Endothelial cell of umbilical vein (primary cell): ENCODE results near the gene CIBAR2. TPM values are rescaled to one million over a fixed set of nuclear protein-coding genes. Genes with fewer than 3 reads are reported as not detected.

Experiments used
- BruUV-seq: library from RNA; stranded (reverse); fragments of 400-500 nt; replicated peaks from 2 replicates; lab custom pipeline; 2021; lab: Mats Ljungman, UMichigan
- CTCF ChIA-PET: fragments of 300-600, 350-600 bp; sonication (Branson Sonifier 250); formaldehyde crosslinking; loops from one replicate; lab custom pipeline; 2021; ENCODE audit warnings: antibody characterized with exemption, inconsistent platforms; lab: Charles Lee
- POLR2A ChIA-PET: fragments of 300-600, 350-600 bp; sonication (Branson Sonifier 250); formaldehyde crosslinking; loops from one replicate; lab custom pipeline; 2021; ENCODE audit warnings: antibody characterized with exemption, inconsistent platforms; lab: Charles Lee
- DNase-seq: peaks from one replicate; pipeline ENCODE4 v3.0.0-alpha.2; 2011; ENCODE audit warnings: low read depth, low spot score
- FAIRE-seq: peaks from 2 replicates; lab custom pipeline; 2011; peaks lifted over from hg19 to GRCh38; lab: Jason Lieb, UNC
- H2AFZ ChIP-seq: 2 replicates; pipeline ENCODE4 v1.6.0; 2012; ENCODE audit warnings: low read depth, low read length, control low read depth, inconsistent platforms
- H3K27ac ChIP-seq: 2 replicates; pipeline ENCODE4 v1.5.1; 2011; ENCODE audit warnings: low read depth, mild to moderate bottlenecking, control low read depth, low read length, moderate library complexity; ENCODE audit not compliant: insufficient read depth
- H3K27me3 ChIP-seq, 2 experiments: 2 replicates each; pipeline versions ENCODE4 v1.6.0 to v1.6.1; 2011; ENCODE audit warnings: low read length in 2 of 2, mixed read lengths in 1 of 2; ENCODE audit not compliant: control insufficient read depth in 2 of 2, insufficient read depth in 2 of 2
- H3K36me3 ChIP-seq, 2 experiments: 2 replicates in 1 of 2; 3 replicates in 1 of 2; pipeline ENCODE4 v1.5.1; 2011; ENCODE audit warnings: low read length in 2 of 2, mild to moderate bottlenecking in 1 of 2, moderate library complexity in 1 of 2; ENCODE audit not compliant: control insufficient read depth in 2 of 2, insufficient read depth in 2 of 2; ENCODE audit errors: extremely low read depth in 1 of 2
- H3K4me1 ChIP-seq: 3 replicates; pipeline ENCODE4 v1.5.1; 2011; ENCODE audit warnings: mild to moderate bottlenecking, low read length; ENCODE audit not compliant: control insufficient read depth, insufficient read depth; ENCODE audit errors: extremely low read depth
- H3K4me2 ChIP-seq: 2 replicates; pipeline ENCODE4 v1.6.1; 2011; ENCODE audit warnings: low read length, control low read depth, mixed read lengths; ENCODE audit not compliant: insufficient read depth
- H3K4me3 ChIP-seq, 3 experiments: fragments of 200-600 bp in 1 of 3; sonication (generic), shearing (Covaris generic) in 1 of 3; replicated peaks in 1 of 3; 2 replicates each; pipeline ENCODE4 v1.5.1; 2011 to 2016; ENCODE audit warnings: control low read depth in 3 of 3, low read length in 3 of 3, mild to moderate bottlenecking in 2 of 3, inconsistent platforms in 1 of 3, low read depth in 1 of 3, moderate library complexity in 1 of 3; ENCODE audit not compliant: insufficient read depth in 1 of 3
- H3K79me2 ChIP-seq: 2 replicates; pipeline ENCODE4 v1.6.0; 2012; ENCODE audit warnings: low read length, inconsistent platforms; ENCODE audit not compliant: control insufficient read depth, insufficient read depth
- H3K9ac ChIP-seq: replicated peaks from 2 replicates; pipeline ENCODE3; 2011; ENCODE audit warnings: low read length, control low read depth; ENCODE audit not compliant: insufficient read depth; ENCODE audit errors: extremely low read depth
- H3K9me1 ChIP-seq: replicated peaks from 3 replicates; pipeline ENCODE4 v1.6.0; 2011; ENCODE audit warnings: mild to moderate bottlenecking, low read length; ENCODE audit not compliant: control insufficient read depth, insufficient read depth; ENCODE audit errors: extremely low read depth
- H3K9me3 ChIP-seq: replicated peaks from 2 replicates; pipeline ENCODE4 v1.5.1; 2012; ENCODE audit warnings: low read length, inconsistent platforms; ENCODE audit not compliant: control insufficient read depth, insufficient read depth
- H4K20me1 ChIP-seq: replicated peaks from 2 replicates; pipeline ENCODE3; 2011; ENCODE audit warnings: mild to moderate bottlenecking, low read length; ENCODE audit not compliant: control insufficient read depth, insufficient read depth; ENCODE audit errors: extremely low read depth
- EZH2 ChIP-seq: IDR thresholded peaks from 2 replicates; pipeline ENCODE4 v1.6.1; 2012; ENCODE audit warnings: borderline replicate concordance, low read depth, mild to moderate bottlenecking, moderate library complexity, low read length, inconsistent platforms; ENCODE audit not compliant: severe bottlenecking
- FOS ChIP-seq: IDR thresholded peaks from 2 replicates; pipeline ENCODE4 v1.6.1; 2011; ENCODE audit warnings: mild to moderate bottlenecking, low read length, moderate library complexity, borderline replicate concordance; ENCODE audit not compliant: insufficient read depth
- GATA2 ChIP-seq: IDR thresholded peaks from 2 replicates; pipeline ENCODE4 v1.7.0; 2011; ENCODE audit warnings: low read depth, mild to moderate bottlenecking, moderate library complexity, mixed read lengths, low read length; ENCODE audit not compliant: insufficient read length, insufficient read depth
- JUN ChIP-seq: IDR thresholded peaks from 2 replicates; pipeline ENCODE4 v1.6.1; 2011; ENCODE audit warnings: borderline replicate concordance, low read depth; ENCODE audit not compliant: insufficient read length, insufficient read depth
- MYC ChIP-seq: IDR thresholded peaks from one replicate; pipeline ENCODE4 v1.6.1; 2011; ENCODE audit warnings: mild to moderate bottlenecking, low read depth, low read length
- POLR2A ChIP-seq: IDR thresholded peaks from 2 replicates; pipeline ENCODE4 v1.6.1; 2012; ENCODE audit warnings: low read depth, mild to moderate bottlenecking, control low read depth, low read length
- POLR2AphosphoS5 ChIP-seq: IDR thresholded peaks from 2 replicates; pipeline ENCODE4 v1.6.1; 2012; ENCODE audit warnings: low read depth, mild to moderate bottlenecking, control low read depth, low read length, moderate library complexity; ENCODE audit not compliant: insufficient read depth
- dilution Hi-C: fragments of 300-500 bp; cut with MboI; formaldehyde crosslinking; loops from one replicate; pipeline ENCODE4 v1.15.0; 2019; ENCODE audit warnings: low sequenced_read_pairs; ENCODE audit not compliant: extremely low pct_ligation_motif_present
- intact Hi-C: fragments of 100-400 bp; cut with micrococcal nuclease; formaldehyde crosslinking; loops from one replicate; pipeline ENCODE4 v1.10.0; 2022
- polyA plus RNA-seq, 4 experiments: library from polyadenylated mRNA; depleted of rRNA in 3 of 4; stranded (reverse) in 3 of 4; unstranded in 1 of 4; fragments of >200 nt; gene quantifications; 2 replicates each; pipeline versions ENCODE4 v1.2.1 to v1.2.3, GENCODE V29; 2011 to 2012; ENCODE audit warnings: missing spikeins in 1 of 4
- total RNA-seq: library from RNA; stranded (reverse); gene quantifications from 2 replicates; pipeline ENCODE4 v1.2.3, GENCODE V29; 2021
- TF ChIP-seq, protein P1 (sequence below): IDR thresholded peaks from 2 replicates; pipeline ENCODE4 v1.6.1; 2011; ENCODE audit not compliant: insufficient read depth, insufficient read length
- TF ChIP-seq, protein P2 (sequence below), 2 donors: IDR thresholded peaks; 1 replicate in 1 of 2; 2 replicates in 1 of 2; pipeline ENCODE4 v1.5.1; 2011; ENCODE audit warnings: low read length in 2 of 2, mild to moderate bottlenecking in 2 of 2, moderate library complexity in 2 of 2, control low read depth in 1 of 2, inconsistent platforms in 1 of 2, low read depth in 1 of 2; ENCODE audit not compliant: insufficient read depth in 1 of 2; ENCODE audit errors: extremely low read depth in 1 of 2

CIBAR2 gene
- total and polyA plus RNA-seq, 2 donors (not counting 3 experiments of a cell fraction or from before 2014, with no cell fraction given), result 0.07 TPM; not detected in 1

DNA sequence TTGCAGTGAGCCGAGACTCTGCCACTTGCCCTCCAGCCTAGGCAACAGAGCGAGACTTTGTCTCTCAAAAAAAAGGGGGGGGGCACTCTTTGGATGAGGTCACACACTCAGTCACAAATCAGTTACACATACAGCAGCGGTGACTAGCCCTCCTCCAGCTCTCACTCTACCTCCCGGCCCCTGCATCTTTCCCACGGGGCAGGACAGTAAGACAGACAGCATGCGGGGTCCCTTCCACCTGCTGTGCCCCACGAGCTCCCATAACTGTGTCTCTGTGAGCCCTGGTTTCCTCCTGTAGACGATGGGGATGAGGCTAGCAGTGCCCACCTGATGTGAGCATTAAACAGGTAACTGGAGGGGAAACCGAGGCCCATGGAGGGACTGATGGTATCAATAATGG lies 5.2 kb downstream of the CIBAR2 start:
- CTCF ChIA-PET, result interaction anchor here (1.6 kb wide), 1 partner anchor 8 kb away, joined by 7 read pairs; no protein-coding TSS in a partner anchor
- Histone ChIP-seq H3K4me1 (no peaks in the 10 kb centered on the region), H3K4me2 (no peak overlapping the region), H3K27me3 (no peaks in the 10 kb centered on the region), H3K79me2 (no peaks in the 10 kb centered on the region), H3K36me3 (no peaks in the 10 kb centered on the region), H3K27ac (no peak overlapping the region), H2AFZ (no peak overlapping the region), H3K4me3 (no peak overlapping the region), H4K20me1 (no peaks in the 10 kb centered on the region), H3K9me3 (no peaks in the 10 kb centered on the region), H3K9me1 (no peaks in the 10 kb centered on the region), H3K9ac (no peak overlapping the region)
- FAIRE-seq (no peak), DNase-seq (no peak)
- intact Hi-C loops (no loop called here), dilution Hi-C loops (no loop called here)
- no TSS peak for BruUV-seq
- TF ChIP-seq, protein P1, sequence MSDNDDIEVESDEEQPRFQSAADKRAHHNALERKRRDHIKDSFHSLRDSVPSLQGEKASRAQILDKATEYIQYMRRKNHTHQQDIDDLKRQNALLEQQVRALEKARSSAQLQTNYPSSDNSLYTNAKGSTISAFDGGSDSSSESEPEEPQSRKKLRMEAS, result no peak
- TF ChIP-seq MYC, result no peak
- no peak for TF ChIP-seq GATA2
- no peak for TF ChIP-seq POLR2AphosphoS5
- TF ChIP-seq POLR2A, result no peak
- TF ChIP-seq FOS, result no peak
- no peak for TF ChIP-seq JUN
- TF ChIP-seq, protein P2, sequence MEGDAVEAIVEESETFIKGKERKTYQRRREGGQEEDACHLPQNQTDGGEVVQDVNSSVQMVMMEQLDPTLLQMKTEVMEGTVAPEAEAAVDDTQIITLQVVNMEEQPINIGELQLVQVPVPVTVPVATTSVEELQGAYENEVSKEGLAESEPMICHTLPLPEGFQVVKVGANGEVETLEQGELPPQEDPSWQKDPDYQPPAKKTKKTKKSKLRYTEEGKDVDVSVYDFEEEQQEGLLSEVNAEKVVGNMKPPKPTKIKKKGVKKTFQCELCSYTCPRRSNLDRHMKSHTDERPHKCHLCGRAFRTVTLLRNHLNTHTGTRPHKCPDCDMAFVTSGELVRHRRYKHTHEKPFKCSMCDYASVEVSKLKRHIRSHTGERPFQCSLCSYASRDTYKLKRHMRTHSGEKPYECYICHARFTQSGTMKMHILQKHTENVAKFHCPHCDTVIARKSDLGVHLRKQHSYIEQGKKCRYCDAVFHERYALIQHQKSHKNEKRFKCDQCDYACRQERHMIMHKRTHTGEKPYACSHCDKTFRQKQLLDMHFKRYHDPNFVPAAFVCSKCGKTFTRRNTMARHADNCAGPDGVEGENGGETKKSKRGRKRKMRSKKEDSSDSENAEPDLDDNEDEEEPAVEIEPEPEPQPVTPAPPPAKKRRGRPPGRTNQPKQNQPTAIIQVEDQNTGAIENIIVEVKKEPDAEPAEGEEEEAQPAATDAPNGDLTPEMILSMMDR (IDR thresholded peaks at IDR 0.05; ENCODE audit: extremely low read depth in 1 of 2, insufficient read depth in 1 of 2, low read depth in 1 of 2, low read length in 2 of 2), result no peak
- no peak for TF ChIP-seq EZH2
- POLR2A ChIA-PET, result no interaction called here
